HepG2 (cell line): ENCODE data around the gene TBRG4. TPM values are rescaled to one million over a fixed set of nuclear protein-coding genes. Genes with fewer than 3 reads are reported as not detected.

Source experiments
- ATAC-seq: fragments of 200-7000 bp; cut with Tn5 transposase; 3 replicates; pipeline ENCODE4 v1.9.1; 2020; ENCODE audit warnings: mild to moderate bottlenecking, moderate library complexity
- BruUV-seq: library from RNA; stranded (reverse); fragments of 400-500 nt; replicated peaks from 2 replicates; lab custom pipeline; 2021; lab: Mats Ljungman, UMichigan
- CTCF ChIA-PET: fragments of 300-600 bp; formaldehyde crosslinking; extraction: SDS; loops from one replicate; lab custom pipeline; 2021; ENCODE audit warnings: low total read pairs, inconsistent platforms, low intra/inter-chr PET ratio; lab: Yijun Ruan, JAX
- POLR2A ChIA-PET: fragments of 350-600 bp; sonication (Branson Sonifier 250); formaldehyde crosslinking; loops from one replicate; lab custom pipeline; 2020; ENCODE audit warnings: antibody characterized with exemption, inconsistent platforms; lab: Yijun Ruan, JAX
- DNase-seq: peaks from one replicate; pipeline ENCODE4 v3.0.0-alpha.2; 2015; ENCODE audit warnings: low spot score
- FAIRE-seq: peaks from 3 replicates; lab custom pipeline; 2011; peaks lifted over from hg19 to GRCh38; lab: Jason Lieb, UNC
- H2AFZ ChIP-seq: one replicate; pipeline ENCODE4 v1.6.1; 2011; ENCODE audit warnings: low read length, inconsistent platforms
- H3K27ac ChIP-seq: fragments of 300-600 bp; 3 replicates; pipeline ENCODE4 v1.8.0; 2011; ENCODE audit warnings: mixed run types, mild to moderate bottlenecking, mixed read lengths, low read length, inconsistent platforms; ENCODE audit not compliant: insufficient read depth; ENCODE audit errors: extremely low read length
- H3K27me3 ChIP-seq, 2 experiments: fragments of 200-600 bp in 1 of 2; 2 replicates in 1 of 2; 3 replicates in 1 of 2; pipeline versions ENCODE4 v1.6.0 to v1.8.0; 2011; ENCODE audit warnings: low read length in 2 of 2, mild to moderate bottlenecking in 2 of 2, moderate library complexity in 2 of 2, inconsistent platforms in 1 of 2; ENCODE audit not compliant: insufficient read depth in 2 of 2, control insufficient read depth in 1 of 2
- H3K36me3 ChIP-seq, 2 experiments: fragments of 200-600 bp in 1 of 2; replicated peaks in 1 of 2; 2 replicates in 1 of 2; 3 replicates in 1 of 2; pipeline versions ENCODE4 v1.5.1 to v1.8.0; 2011; ENCODE audit warnings: low read length in 2 of 2, inconsistent platforms in 1 of 2; ENCODE audit not compliant: insufficient read depth in 2 of 2, control insufficient read depth in 1 of 2
- H3K4me1 ChIP-seq: 2 replicates; pipeline ENCODE4 v1.5.1; 2012; ENCODE audit warnings: low read length, inconsistent platforms; ENCODE audit not compliant: insufficient read depth
- H3K4me2 ChIP-seq: 2 replicates; pipeline ENCODE4 v1.6.0; 2011; ENCODE audit warnings: low read depth, low read length, inconsistent platforms
- H3K4me3 ChIP-seq, 3 experiments: fragments of 200-600 bp in 1 of 3; sonication (generic), shearing (Covaris generic) in 1 of 3; replicated peaks in 1 of 3; 2 replicates each; pipeline ENCODE4 v1.5.1; 2011 to 2016; ENCODE audit warnings: low read length in 3 of 3, inconsistent platforms in 2 of 3, low read depth in 2 of 3, mild to moderate bottlenecking in 2 of 3, control low read depth in 1 of 3, mixed read lengths in 1 of 3; ENCODE audit not compliant: insufficient read depth in 1 of 3
- H3K79me2 ChIP-seq: one replicate; pipeline ENCODE4 v1.6.1; 2011; ENCODE audit warnings: low read length, inconsistent platforms; ENCODE audit not compliant: insufficient read depth
- H3K9ac ChIP-seq: 2 replicates; pipeline ENCODE4 v1.6.0; 2011; ENCODE audit warnings: mild to moderate bottlenecking, low read depth, low read length, inconsistent platforms; ENCODE audit not compliant: insufficient read depth
- H3K9me3 ChIP-seq: 2 replicates; pipeline ENCODE4 v1.5.1; 2012; ENCODE audit warnings: mild to moderate bottlenecking, low read length
- H4K20me1 ChIP-seq: 2 replicates; pipeline ENCODE4 v1.6.0; 2011; ENCODE audit warnings: inconsistent platforms, mild to moderate bottlenecking, low read length, moderate library complexity; ENCODE audit not compliant: insufficient read depth
- GATAD2A ChIP-seq: IDR thresholded peaks from 2 replicates; pipeline ENCODE4 v1.6.1; 2016
- HDAC1 ChIP-seq: sonication (generic); formaldehyde crosslinking; IDR thresholded peaks from 2 replicates; pipeline ENCODE4 v1.5.1; 2020; ENCODE audit warnings: mild to moderate bottlenecking, missing genetic modification reagents
- RXRA ChIP-seq: sonication (generic); formaldehyde crosslinking; IDR thresholded peaks from 2 replicates; pipeline ENCODE4 v1.5.1; 2020; ENCODE audit warnings: missing genetic modification reagents
- SP1 ChIP-seq, 2 experiments: fragments of 450-650 bp in 1 of 2; sonication (generic) in 1 of 2; formaldehyde crosslinking in 1 of 2; IDR thresholded peaks; 2 replicates each; pipeline versions ENCODE4 v1.4.0 to v1.6.1; 2016 to 2020; ENCODE audit warnings: missing genetic modification reagents in 1 of 2
- SUZ12 ChIP-seq: fragments of 150-350 bp; IDR thresholded peaks from 2 replicates; pipeline ENCODE4 v1.6.1; 2014; ENCODE audit warnings: low read depth, low read length
- ZNF207 ChIP-seq: fragments of 450-650 bp; IDR thresholded peaks from 2 replicates; pipeline ENCODE4 v1.6.1; 2016; ENCODE audit warnings: antibody characterized with exemption, borderline replicate concordance
- WGBS: methylation state at CpG from one replicate; pipeline ENCODE4 v1.1.6; 2017; ENCODE audit warnings: low lambda C conversion rate; 5-methylcytosine and 5-hydroxymethylcytosine counted together
- in situ Hi-C: cut with HindIII; loops from 2 replicates; pipeline ENCODE4 v1.10.0; 2017; ENCODE audit warnings: low pct_unique_long_range_greater_than_20kb; ENCODE audit not compliant: extremely low pct_ligation_motif_present
- intact Hi-C: fragments of 100-400 bp; cut with micrococcal nuclease; formaldehyde crosslinking; loops from one replicate; pipeline ENCODE4 v1.10.0; 2022; ENCODE audit not compliant: unreplicated experiment
- polyA plus RNA-seq, 8 experiments: library from polyadenylated mRNA; depleted of rRNA in 3 of 8; stranded (reverse) in 7 of 8; unstranded in 1 of 8; fragments of >200 nt; fragmentation: Illumina TruSeq in 4 of 8; extraction: Trizol in 4 of 8; gene quantifications; 2 replicates each; pipeline versions ENCODE4 v1.2.1 to v1.2.3, GENCODE V29; 2011 to 2016; ENCODE audit warnings: low read depth in 4 of 8, missing spikeins in 1 of 8, mixed read lengths in 1 of 8; ENCODE audit not compliant: insufficient read depth in 1 of 8
- total RNA-seq, 5 experiments: library from RNA; depleted of rRNA; stranded (reverse); fragments of >200 nt; fragmentation: Illumina TruSeq; extraction: Trizol; gene quantifications; 2 replicates each; pipeline ENCODE4 v1.2.3, GENCODE V29; 2016; ENCODE audit warnings: low read depth in 1 of 5
- TF ChIP-seq, protein P1 (sequence below): sonication (generic); formaldehyde crosslinking; IDR thresholded peaks from 2 replicates; pipeline ENCODE4 v1.4.0; 2020; ENCODE audit warnings: mild to moderate bottlenecking, missing genetic modification reagents

The TBRG4 gene
- total and polyA plus RNA-seq, 2 of the 13 experiments (the other 11 are each of a cell fraction or from before 2014, with no cell fraction given) = 87.8 to 107 TPM

DNA sequence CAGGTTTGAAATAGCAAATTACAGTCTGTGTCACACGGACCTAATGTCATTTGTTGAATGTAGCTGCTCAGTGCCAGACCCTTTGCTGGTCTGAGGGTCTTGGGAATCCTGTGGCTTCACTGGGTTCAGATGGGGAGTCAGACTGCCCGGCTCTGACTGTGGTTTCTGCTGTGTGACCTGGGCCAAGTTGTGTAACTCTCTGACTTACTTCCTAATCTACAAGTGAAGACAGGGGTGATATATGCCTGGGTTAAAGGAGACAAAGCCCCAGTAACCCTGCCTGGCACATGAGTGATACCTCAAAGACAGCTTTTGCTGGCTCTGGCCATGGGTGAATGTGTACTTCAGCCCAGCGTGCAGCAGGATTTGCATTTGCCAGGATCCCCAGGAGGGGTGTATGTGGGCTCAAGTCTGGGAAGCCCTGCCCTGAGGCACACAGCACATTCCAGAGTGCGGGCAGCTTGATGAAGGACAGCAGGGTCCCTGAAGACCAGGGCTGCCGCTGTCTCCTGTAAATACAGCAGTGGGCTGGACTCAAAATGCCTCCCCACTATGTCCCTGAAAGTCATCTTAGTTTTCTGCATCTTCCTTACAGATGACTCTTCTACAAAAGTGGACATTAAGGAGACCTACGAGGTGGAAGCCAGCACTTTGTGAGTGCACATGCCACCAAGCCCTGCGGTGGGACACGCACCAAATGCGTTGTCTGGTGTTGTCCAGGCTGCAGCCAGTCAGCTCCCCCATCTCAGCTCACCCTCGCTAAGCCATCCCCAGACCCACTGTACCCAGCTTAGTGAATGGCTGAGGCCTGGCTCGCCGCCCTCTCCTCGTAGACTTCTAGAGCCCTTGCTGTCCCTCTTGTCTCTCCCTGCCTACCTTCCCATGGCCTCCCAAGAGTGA lies 39.1 kb downstream of the TBRG4 start:
- Histone ChIP-seq H3K4me2 (no peak overlapping the region), H3K4me3 (no peak overlapping the region), H3K27me3 (no peaks in the 10 kb centered on the region), H3K79me2 (no peaks in the 10 kb centered on the region), H3K9ac (no peak overlapping the region), H3K9me3 (no peaks in the 10 kb centered on the region), H2AFZ (no peak overlapping the region), H3K27ac (no peak overlapping the region), H4K20me1 (no peaks in the 10 kb centered on the region), H3K4me1 (no peaks in the 10 kb centered on the region), H3K36me3 (peaks cover 9 to 32% of the 10 kb centered on the region in 2 experiments; a peak in 3 of 5 replicates)
- in situ Hi-C loops (no loop called here), intact Hi-C loops (no loop called here)
- WGBS = 98% methylated on average over 9 of the region's 13 CpGs
- DNase-seq = no peak
- CTCF ChIA-PET = no interaction called here
- POLR2A ChIA-PET = interaction anchor here (1.4 kb wide), 1 partner anchor 39 kb away, joined by 3 read pairs; the partner anchor contains the start of gene TBRG4
- TF ChIP-seq RXRA (CRISPR knock-in tag) (no peak), SP1 (IDR thresholded peaks at IDR 0.05) (no peak), SP1 (CRISPR knock-in tag; IDR thresholded peaks at IDR 0.05) (no peak), SUZ12 (no peak), HDAC1 (no peak), ZNF207 (no peak)
- TF ChIP-seq, protein P1, sequence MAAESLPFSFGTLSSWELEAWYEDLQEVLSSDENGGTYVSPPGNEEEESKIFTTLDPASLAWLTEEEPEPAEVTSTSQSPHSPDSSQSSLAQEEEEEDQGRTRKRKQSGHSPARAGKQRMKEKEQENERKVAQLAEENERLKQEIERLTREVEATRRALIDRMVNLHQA = no peak
- FAIRE-seq = no peak
- no peak for ATAC-seq
- no TSS peak for BruUV-seq

DNA sequence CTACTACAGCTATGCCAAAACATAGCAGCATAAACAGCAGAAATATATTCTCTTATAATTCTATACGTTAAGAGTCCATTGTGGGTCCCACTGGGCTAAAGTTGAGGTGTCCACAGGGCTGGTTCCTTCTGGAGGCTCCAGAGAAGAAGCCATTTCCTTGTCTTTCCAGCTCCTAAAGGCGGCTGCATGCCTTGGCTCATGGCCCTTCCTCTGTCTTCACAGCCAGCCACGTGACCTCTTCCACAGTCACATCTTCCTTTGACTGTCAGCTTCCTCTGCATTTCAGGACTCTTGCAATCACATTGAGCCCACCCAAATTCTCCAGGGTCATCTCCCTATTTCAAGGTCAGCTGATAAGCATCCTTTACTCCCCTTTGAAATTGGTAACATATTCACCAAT lies 40.0 kb downstream of the TBRG4 start:
- no peak for TF ChIP-seq GATAD2A (CRISPR knock-in tag)
- POLR2A ChIA-PET = interaction anchor here (1.4 kb wide), 1 partner anchor 40 kb away, joined by 3 read pairs; the partner anchor contains the start of gene TBRG4
- intact Hi-C loops = no loop called here

More for the DNA sequence above, 40.0 kb downstream of the TBRG4 start:
- BruUV-seq = no TSS peak
- no peaks in the 10 kb centered on the region for H3K79me2 ChIP-seq
- H3K36me3 ChIP-seq = peaks cover 9 to 32% of the 10 kb centered on the region in 2 experiments; a peak in 3 of 5 replicates
- 96% methylated on average over 3 of the region's 3 CpGs for WGBS
- in situ Hi-C loops = no loop called here
- CTCF ChIA-PET = no interaction called here
- no peak overlapping the region for H3K27ac ChIP-seq
- no peak overlapping the region for H2AFZ ChIP-seq
- H3K9me3 ChIP-seq = no peaks in the 10 kb centered on the region
- H3K4me3 ChIP-seq = no peak overlapping the region
- ATAC-seq = no peak
- no peak for FAIRE-seq
- no peak for DNase-seq
- H3K27me3 ChIP-seq = no peaks in the 10 kb centered on the region
- H3K9ac ChIP-seq = no peak overlapping the region
- H4K20me1 ChIP-seq = no peaks in the 10 kb centered on the region
- H3K4me1 ChIP-seq = no peaks in the 10 kb centered on the region
- H3K4me2 ChIP-seq = no peak overlapping the region
